ENCODE results near the gene PRKCA. TPM values are rescaled to one million over a fixed set of nuclear protein-coding genes. Genes with fewer than 3 reads are reported as not detected.

The PRKCA gene
- total RNA-seq, 1 experiment from 2014 or later, result 4.4 TPM

- no peak for DNase-seq
- no peaks in the 10 kb centered on the region for H3K9me3 ChIP-seq (ENCODE audit: low read length)
- no peaks in the 10 kb centered on the region for H3K9me2 ChIP-seq (replicated peaks; ENCODE audit: insufficient read depth, low read length)
- H3K4me3 ChIP-seq (ENCODE audit: low read length), result no peak overlapping the region
- 0 out of 2 replicates have a peak, but pooled peaks cover 2% of the 10 kb centered on the region for H3K27me3 ChIP-seq (ENCODE audit: low read length)
- no peak overlapping the region for H3K27ac ChIP-seq (ENCODE audit: low read length)
- H4K20me1 ChIP-seq (ENCODE audit: insufficient read depth, low read depth, low read length), result no peaks in the 10 kb centered on the region
- peaks cover 15% of the 10 kb centered on the region for H3K4me1 ChIP-seq (ENCODE audit: low read length)
- H3K4me2 ChIP-seq (ENCODE audit: low read depth, low read length, poor library complexity, severe bottlenecking), result no peak overlapping the region
- H2AFZ ChIP-seq (ENCODE audit: low read length), result no peak overlapping the region
- no peaks in the 10 kb centered on the region for H3K36me3 ChIP-seq (ENCODE audit: insufficient read depth, low read length)
- no peaks in the 10 kb centered on the region for H3K79me2 ChIP-seq (ENCODE audit: low read length)
- no peak overlapping the region for H3K9ac ChIP-seq (ENCODE audit: low read length)
These were observed 120.9 kb downstream of the PRKCA start for GRCh38 chr17:66423056-66423955.

GRCh38 chr17:66425756-66426396, 123.5 kb downstream of the PRKCA start:
- H3K27ac ChIP-seq (ENCODE audit: low read length), result no peak overlapping the region
- H3K4me2 ChIP-seq (ENCODE audit: low read depth, low read length, poor library complexity, severe bottlenecking), result peak overlapping the region; percentile 17
- peaks cover 12% of the 10 kb centered on the region; the same call in 1 of the 2 replicates for H4K20me1 ChIP-seq (ENCODE audit: insufficient read depth, low read depth, low read length)

GRCh38 chr17:66426397-66427033, 124.1 kb downstream of the PRKCA start:
- Histone ChIP-seq H3K4me3 (ENCODE audit: low read length) (no peak overlapping the region), H3K9me2 (replicated peaks; ENCODE audit: insufficient read depth, low read length) (no peaks in the 10 kb centered on the region), H3K4me1 (ENCODE audit: low read length) (peaks cover 21% of the 10 kb centered on the region), H3K9ac (ENCODE audit: low read length) (no peak overlapping the region), H3K27me3 (ENCODE audit: low read length) (0 out of 2 replicates have a peak, but pooled peaks cover 2% of the 10 kb centered on the region), H2AFZ (ENCODE audit: low read length) (no peak overlapping the region), H4K20me1 (ENCODE audit: insufficient read depth, low read depth, low read length) (peaks cover 12% of the 10 kb centered on the region; the same call in 1 of the 2 replicates), H3K27ac (ENCODE audit: low read length) (no peak overlapping the region), H3K36me3 (ENCODE audit: insufficient read depth, low read length) (no peaks in the 10 kb centered on the region), H3K79me2 (ENCODE audit: low read length) (no peaks in the 10 kb centered on the region), H3K4me2 (ENCODE audit: low read depth, low read length, poor library complexity, severe bottlenecking) (peak overlapping the region; percentile 17), H3K9me3 (ENCODE audit: low read length) (no peaks in the 10 kb centered on the region)
- peak; percentile 78 for DNase-seq

More at GRCh38 chr17:66425756-66426396, 123.5 kb downstream of the PRKCA start:
- Histone ChIP-seq H3K27me3 (ENCODE audit: low read length) (0 out of 2 replicates have a peak, but pooled peaks cover 2% of the 10 kb centered on the region), H3K79me2 (ENCODE audit: low read length) (no peaks in the 10 kb centered on the region), H2AFZ (ENCODE audit: low read length) (no peak overlapping the region), H3K36me3 (ENCODE audit: insufficient read depth, low read length) (no peaks in the 10 kb centered on the region), H3K4me3 (ENCODE audit: low read length) (no peak overlapping the region), H3K9ac (ENCODE audit: low read length) (no peak overlapping the region), H3K4me1 (ENCODE audit: low read length) (peaks cover 21% of the 10 kb centered on the region), H3K9me2 (replicated peaks; ENCODE audit: insufficient read depth, low read length) (no peaks in the 10 kb centered on the region), H3K9me3 (ENCODE audit: low read length) (no peaks in the 10 kb centered on the region)
- DNase-seq, result no peak

- H4K20me1 ChIP-seq (ENCODE audit: insufficient read depth, low read depth, low read length), result peaks cover 12% of the 10 kb centered on the region; the same call in 1 of the 2 replicates
- H3K4me2 ChIP-seq (ENCODE audit: low read depth, low read length, poor library complexity, severe bottlenecking), result no peak overlapping the region
- H3K9me3 ChIP-seq (ENCODE audit: low read length), result no peaks in the 10 kb centered on the region
- no peaks in the 10 kb centered on the region for H3K79me2 ChIP-seq (ENCODE audit: low read length)
- no peak overlapping the region for H2AFZ ChIP-seq (ENCODE audit: low read length)
- no peak overlapping the region for H3K4me3 ChIP-seq (ENCODE audit: low read length)
- no peak overlapping the region for H3K9ac ChIP-seq (ENCODE audit: low read length)
- peaks cover 21% of the 10 kb centered on the region for H3K4me1 ChIP-seq (ENCODE audit: low read length)
- DNase-seq, result no peak
- no peak overlapping the region for H3K27ac ChIP-seq (ENCODE audit: low read length)
- H3K27me3 ChIP-seq (ENCODE audit: low read length), result 0 out of 2 replicates have a peak, but pooled peaks cover 2% of the 10 kb centered on the region
- no peaks in the 10 kb centered on the region for H3K36me3 ChIP-seq (ENCODE audit: insufficient read depth, low read length)
- no peaks in the 10 kb centered on the region for H3K9me2 ChIP-seq (replicated peaks; ENCODE audit: insufficient read depth, low read length)
These were observed 124.7 kb downstream of the PRKCA start for GRCh38 chr17:66427134-66427533.

GRCh38 chr17:66429680-66430079, 127.3 kb downstream of the PRKCA start:
- no peaks in the 10 kb centered on the region for H3K9me3 ChIP-seq (ENCODE audit: low read length)
- H4K20me1 ChIP-seq (ENCODE audit: insufficient read depth, low read depth, low read length), result peaks cover 19% of the 10 kb centered on the region; the same call in 1 of the 2 replicates
- no peak overlapping the region for H3K4me2 ChIP-seq (ENCODE audit: low read depth, low read length, poor library complexity, severe bottlenecking)
- no peaks in the 10 kb centered on the region for H3K79me2 ChIP-seq (ENCODE audit: low read length)
- H3K27ac ChIP-seq (ENCODE audit: low read length), result no peak overlapping the region
- no peaks in the 10 kb centered on the region for H3K9me2 ChIP-seq (replicated peaks; ENCODE audit: insufficient read depth, low read length)
- no peak overlapping the region for H2AFZ ChIP-seq (ENCODE audit: low read length)
- peaks cover 12% of the 10 kb centered on the region for H3K4me1 ChIP-seq (ENCODE audit: low read length)
- no peak overlapping the region for H3K9ac ChIP-seq (ENCODE audit: low read length)
- H3K4me3 ChIP-seq (ENCODE audit: low read length), result no peak overlapping the region
- H3K27me3 ChIP-seq (ENCODE audit: low read length), result 0 out of 2 replicates have a peak, but pooled peaks cover 2% of the 10 kb centered on the region
- H3K36me3 ChIP-seq (ENCODE audit: insufficient read depth, low read length), result no peaks in the 10 kb centered on the region
- DNase-seq, result peak; percentile 47

- no peaks in the 10 kb centered on the region for H3K27me3 ChIP-seq (ENCODE audit: low read length)
- peaks cover 19% of the 10 kb centered on the region; the same call in 1 of the 2 replicates for H4K20me1 ChIP-seq (ENCODE audit: insufficient read depth, low read depth, low read length)
- H3K9ac ChIP-seq (ENCODE audit: low read length), result no peak overlapping the region
- no peak overlapping the region for H3K4me3 ChIP-seq (ENCODE audit: low read length)
- H3K4me2 ChIP-seq (ENCODE audit: low read depth, low read length, poor library complexity, severe bottlenecking), result no peak overlapping the region
- H3K36me3 ChIP-seq (ENCODE audit: insufficient read depth, low read length), result no peaks in the 10 kb centered on the region
- no peak overlapping the region for H3K27ac ChIP-seq (ENCODE audit: low read length)
- H2AFZ ChIP-seq (ENCODE audit: low read length), result no peak overlapping the region
- H3K4me1 ChIP-seq (ENCODE audit: low read length), result peaks cover 10% of the 10 kb centered on the region
- H3K9me2 ChIP-seq (replicated peaks; ENCODE audit: insufficient read depth, low read length), result no peaks in the 10 kb centered on the region
- no peaks in the 10 kb centered on the region for H3K9me3 ChIP-seq (ENCODE audit: low read length)
- H3K79me2 ChIP-seq (ENCODE audit: low read length), result no peaks in the 10 kb centered on the region
- no peak for DNase-seq
These were observed 128.7 kb downstream of the PRKCA start for GRCh38 chr17:66430846-66431795.

GRCh38 chr17:66431910-66432309, 129.5 kb downstream of the PRKCA start:
- Histone ChIP-seq H3K4me1 (ENCODE audit: low read length) (peaks cover 6% of the 10 kb centered on the region), H4K20me1 (ENCODE audit: insufficient read depth, low read depth, low read length) (peaks cover 23% of the 10 kb centered on the region), H3K4me3 (ENCODE audit: low read length) (no peak overlapping the region), H3K9me2 (replicated peaks; ENCODE audit: insufficient read depth, low read length) (no peaks in the 10 kb centered on the region), H3K79me2 (ENCODE audit: low read length) (no peaks in the 10 kb centered on the region), H3K27ac (ENCODE audit: low read length) (no peak overlapping the region), H2AFZ (ENCODE audit: low read length) (no peak overlapping the region), H3K27me3 (ENCODE audit: low read length) (no peaks in the 10 kb centered on the region), H3K36me3 (ENCODE audit: insufficient read depth, low read length) (no peaks in the 10 kb centered on the region), H3K4me2 (ENCODE audit: low read depth, low read length, poor library complexity, severe bottlenecking) (no peak overlapping the region), H3K9me3 (ENCODE audit: low read length) (no peaks in the 10 kb centered on the region), H3K9ac (ENCODE audit: low read length) (no peak overlapping the region)
- DNase-seq, result no peak

Measured in Karpas-422 (cell line).